AG04450 (cell line): ENCODE data around the gene MAGOH. TPM values are rescaled to one million over a fixed set of nuclear protein-coding genes. Genes with fewer than 3 reads are reported as not detected.
A peak's percentile ranks its signal among the peaks of the same experiment; 100 is the strongest.

Experiments used
- CTCF ChIA-PET: fragments of 300-600, 350-600 bp; formaldehyde crosslinking; extraction: SDS; loops from one replicate; lab custom pipeline; 2022; ENCODE audit warnings: antibody characterized with exemption, inconsistent platforms; lab: Charles Lee
- POLR2A ChIA-PET: fragments of 350-600 bp; formaldehyde crosslinking; extraction: SDS; loops from one replicate; lab custom pipeline; 2021; ENCODE audit warnings: antibody characterized with exemption, inconsistent platforms; lab: Yijun Ruan, JAX
- DNase-seq: peaks from one replicate; pipeline ENCODE4 v3.0.0-alpha.2; 2011; ENCODE audit warnings: low read depth, low spot score
- H3K27ac ChIP-seq: one replicate; pipeline ENCODE4 v1.5.1; 2012; ENCODE audit warnings: low read depth, low read length, control low read depth
- H3K27me3 ChIP-seq: one replicate; pipeline ENCODE4 v1.6.0; 2012; ENCODE audit warnings: low read length; ENCODE audit not compliant: control insufficient read depth, insufficient read depth
- H3K4me3 ChIP-seq: 2 replicates; pipeline ENCODE4 v1.5.1; 2011; ENCODE audit warnings: mild to moderate bottlenecking, low read depth, low read length, control low read depth
- H3K9me3 ChIP-seq: 2 replicates; pipeline ENCODE4 v1.5.1; 2012; ENCODE audit warnings: low read length; ENCODE audit not compliant: control insufficient read depth, insufficient read depth
- polyA plus RNA-seq: library from polyadenylated mRNA; depleted of rRNA; stranded (reverse); fragments of >200 nt; gene quantifications from 2 replicates; pipeline ENCODE4 v1.2.3, GENCODE V29; 2011
- TF ChIP-seq, protein P1 (sequence below): IDR thresholded peaks from 2 replicates; pipeline ENCODE4 v1.5.1; 2011; ENCODE audit warnings: low read depth, low read length, control low read depth, inconsistent platforms

MAGOH gene
- polyA plus RNA-seq, 1 experiment: 37.6 TPM

DNA sequence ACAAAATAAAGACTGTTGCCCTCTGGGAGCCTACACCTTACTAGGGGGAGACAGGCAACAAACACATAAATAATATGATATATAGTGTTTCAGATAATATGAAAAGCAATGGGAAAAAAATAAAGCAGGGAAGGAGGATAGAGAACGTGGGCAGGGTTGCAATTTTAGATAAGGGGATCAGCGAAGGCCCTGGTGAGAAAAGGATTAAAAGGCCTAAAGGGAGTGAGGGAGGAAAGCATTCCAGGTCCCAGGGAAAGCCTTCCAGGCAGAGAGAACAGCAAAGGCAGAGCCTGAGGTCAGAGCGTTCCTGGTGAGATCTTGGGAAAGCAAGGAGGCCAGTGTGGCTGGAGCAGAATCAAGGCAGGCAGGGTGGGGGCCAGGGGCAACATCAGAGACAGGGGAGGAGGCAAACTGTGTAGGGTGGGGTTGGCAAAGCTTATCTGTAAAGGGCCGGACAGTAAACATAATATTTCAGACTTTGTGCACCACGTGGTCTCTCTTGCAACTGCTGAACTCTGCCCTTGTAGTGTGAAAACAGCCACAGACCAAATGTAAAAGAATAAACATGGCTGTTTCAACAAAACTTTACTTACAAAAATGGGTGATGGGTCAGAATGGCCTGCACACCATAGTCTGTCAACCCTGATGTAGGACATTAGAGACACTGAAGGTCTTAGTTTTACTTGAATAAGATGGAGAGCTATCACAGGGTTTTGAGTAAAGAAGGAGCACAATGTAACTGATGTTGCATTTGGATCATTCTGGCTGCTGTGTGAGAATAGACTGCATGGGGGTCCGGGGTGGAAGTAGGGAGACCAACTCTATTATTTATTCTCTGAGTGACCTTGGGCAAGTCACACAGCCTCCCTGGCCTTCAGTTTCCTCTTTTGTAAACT, 55.0 kb downstream of the MAGOH start:
- Histone ChIP-seq H3K4me3 (no peak overlapping the region), H3K9me3 (no peaks in the 10 kb centered on the region), H3K27ac (peak overlapping the region; percentile 85), H3K27me3 (no peaks in the 10 kb centered on the region)
- ChIA-PET CTCF (interaction anchor here (0.6 to 1.4 kb wide), 7 partner anchors 9 to 1291 kb away, joined by 3 to 5 read pairs (median 3); partner anchors contain the start of gene ECHDC2), POLR2A (interaction anchor here (0.8 to 1.5 kb wide), 3 partner anchors 13 to 76 kb away, joined by 4 to 7 read pairs (median 6); no protein-coding TSS in a partner anchor)
- peak; percentile 84 for DNase-seq
- TF ChIP-seq, protein P1, sequence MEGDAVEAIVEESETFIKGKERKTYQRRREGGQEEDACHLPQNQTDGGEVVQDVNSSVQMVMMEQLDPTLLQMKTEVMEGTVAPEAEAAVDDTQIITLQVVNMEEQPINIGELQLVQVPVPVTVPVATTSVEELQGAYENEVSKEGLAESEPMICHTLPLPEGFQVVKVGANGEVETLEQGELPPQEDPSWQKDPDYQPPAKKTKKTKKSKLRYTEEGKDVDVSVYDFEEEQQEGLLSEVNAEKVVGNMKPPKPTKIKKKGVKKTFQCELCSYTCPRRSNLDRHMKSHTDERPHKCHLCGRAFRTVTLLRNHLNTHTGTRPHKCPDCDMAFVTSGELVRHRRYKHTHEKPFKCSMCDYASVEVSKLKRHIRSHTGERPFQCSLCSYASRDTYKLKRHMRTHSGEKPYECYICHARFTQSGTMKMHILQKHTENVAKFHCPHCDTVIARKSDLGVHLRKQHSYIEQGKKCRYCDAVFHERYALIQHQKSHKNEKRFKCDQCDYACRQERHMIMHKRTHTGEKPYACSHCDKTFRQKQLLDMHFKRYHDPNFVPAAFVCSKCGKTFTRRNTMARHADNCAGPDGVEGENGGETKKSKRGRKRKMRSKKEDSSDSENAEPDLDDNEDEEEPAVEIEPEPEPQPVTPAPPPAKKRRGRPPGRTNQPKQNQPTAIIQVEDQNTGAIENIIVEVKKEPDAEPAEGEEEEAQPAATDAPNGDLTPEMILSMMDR: no peak

- no peak for DNase-seq
- H3K27ac ChIP-seq: peak overlapping the region; percentile 85
- H3K27me3 ChIP-seq: no peaks in the 10 kb centered on the region
- ChIA-PET POLR2A (interaction anchor here (1.0 to 1.5 kb wide), 2 partner anchors 36 to 75 kb away, joined by 6 to 7 read pairs; no protein-coding TSS in a partner anchor), CTCF (interaction anchor here (1.0 to 1.4 kb wide), 4 partner anchors 9 to 124 kb away, joined by 3 to 5 read pairs (median 3); no protein-coding TSS in a partner anchor)
- H3K4me3 ChIP-seq: no peak overlapping the region
- TF ChIP-seq, protein P1: no peak
- H3K9me3 ChIP-seq: no peaks in the 10 kb centered on the region
Measured at GRCh38 chr1:53182716-53183094, 55.6 kb downstream of the MAGOH start.

GRCh38 chr1:53182111-53182593, 56.2 kb downstream of the MAGOH start:
- H3K27ac ChIP-seq: peak overlapping the region; percentile 85
- POLR2A ChIA-PET: no interaction called here

DNA sequence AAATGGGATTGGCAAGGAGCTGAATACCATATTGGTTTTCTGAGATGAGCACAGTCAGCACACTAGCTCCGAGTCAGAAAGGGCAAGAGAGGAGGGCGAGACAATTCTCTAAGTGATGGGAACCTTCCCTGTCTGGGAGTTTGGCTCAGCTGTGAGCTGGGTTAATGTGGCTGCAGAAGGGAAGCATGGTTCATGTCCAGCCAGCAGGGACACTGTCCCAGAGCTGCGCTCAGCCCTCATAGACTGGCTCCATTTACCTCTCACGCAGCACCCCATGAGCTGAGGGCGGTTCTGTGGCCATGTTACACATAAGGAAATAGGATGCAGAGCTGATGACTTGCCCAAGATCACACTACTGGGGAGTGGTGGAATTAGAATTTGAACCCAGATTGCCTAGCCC, 57.4 kb downstream of the MAGOH start:
- ChIA-PET POLR2A (interaction anchor here (1.3 kb wide), 1 partner anchor 73 kb away, joined by 6 read pairs; no protein-coding TSS in a partner anchor), CTCF (interaction anchor here (0.6 to 1.7 kb wide), 3 partner anchors 95 to 393 kb away, joined by 3 to 4 read pairs (median 3); no protein-coding TSS in a partner anchor)
- Histone ChIP-seq H3K4me3 (no peak overlapping the region), H3K9me3 (no peaks in the 10 kb centered on the region), H3K27me3 (no peaks in the 10 kb centered on the region), H3K27ac (peak overlapping the region; percentile 92)
- DNase-seq: no peak
- TF ChIP-seq, protein P1: no peak

More at GRCh38 chr1:53182111-53182593, 56.2 kb downstream of the MAGOH start:
- TF ChIP-seq, protein P1: peak; percentile 69
- CTCF ChIA-PET: interaction anchor here (1.0 to 1.4 kb wide), 4 partner anchors 8 to 123 kb away, joined by 3 to 5 read pairs (median 3); no protein-coding TSS in a partner anchor
- no peak for DNase-seq
- H3K27me3 ChIP-seq: no peaks in the 10 kb centered on the region
- H3K4me3 ChIP-seq: no peak overlapping the region
- no peaks in the 10 kb centered on the region for H3K9me3 ChIP-seq
